Ovary (tissue), 9 donors: ENCODE data around the gene TGFBR2. TPM values are rescaled to one million over a fixed set of nuclear protein-coding genes. Genes with fewer than 3 reads are reported as not detected.

Experiments used
- DNase-seq, 5 donors: peaks; one replicate each; pipeline ENCODE4 v3.0.0-alpha.2; 2019 to 2020
- H3K27ac ChIP-seq, 2 donors: fragments of 200-600 bp; one replicate each; pipeline versions ENCODE4 v1.5.1 to v1.8.0; 2019 to 2022
- H3K27me3 ChIP-seq: fragments of 200-600 bp; one replicate; pipeline ENCODE4 v1.8.0; 2022
- H3K36me3 ChIP-seq: fragments of 200-600 bp; sonication (generic); one replicate; pipeline ENCODE4 v1.5.1; 2019
- H3K4me1 ChIP-seq: one replicate; pipeline ENCODE4 v1.8.1; 2013; ENCODE audit warnings: mild to moderate bottlenecking, moderate library complexity; ENCODE audit not compliant: insufficient read depth
- H3K4me3 ChIP-seq: fragments of 200-600 bp; sonication (generic); one replicate; pipeline ENCODE4 v1.5.1; 2017
- H3K9me3 ChIP-seq, 2 donors: fragments of 200-600 bp in 1 of 2; sonication (generic) in 1 of 2; one replicate each; pipeline versions ENCODE4 v1.5.1 to v1.8.1; 2013 to 2019; ENCODE audit warnings: mild to moderate bottlenecking in 1 of 2, moderate library complexity in 1 of 2
- EP300 ChIP-seq: sonication (generic); formaldehyde crosslinking; IDR thresholded peaks from one replicate; pipeline ENCODE4 v1.6.1; 2017; ENCODE audit warnings: antibody characterized with exemption
- POLR2A ChIP-seq: fragments of 450-650 bp; IDR thresholded peaks from one replicate; pipeline ENCODE4 v1.6.1; 2017; ENCODE audit warnings: antibody characterized with exemption, mild to moderate bottlenecking, moderate library complexity
- WGBS, 3 donors: extraction: QIAGEN DNeasy Blood & Tissue Kit in 1 of 3; methylation state at CpG; one replicate each; pipeline versions ENCODE4 v1.1.5 to v1.1.7; 2013 to 2017; 5-methylcytosine and 5-hydroxymethylcytosine counted together
- intact Hi-C, 4 donors: fragments of 100-400 bp; cut with DNase I; formaldehyde crosslinking; loops; one replicate each; pipeline versions ENCODE4 v1.11.0 to v1.15.1; 2022 to 2023
- polyA plus RNA-seq, 2 donors: library from polyadenylated mRNA; stranded (reverse); fragments of 200-250 nt in 1 of 2; fragments of 350-450 nt in 1 of 2; fragmentation: Illumina TruSeq in 1 of 2; extraction: RNeasy Lipid Tissue Mini Kit (QIAGEN cat#74804) in 1 of 2; gene quantifications; one replicate each; pipeline ENCODE4 v1.2.3, GENCODE V29; 2013 to 2014
- total RNA-seq, 7 donors: library from RNA; depleted of rRNA in 2 of 7; stranded (reverse); fragments of >200 nt in 2 of 7; fragmentation: NEBNext Ultra II Directional in 3 of 7; extraction: Animal tissue kit (Norgen Biotek cat#: 25700) in 3 of 7; gene quantifications; one replicate each; pipeline versions ENCODE4 v1.1.0 to v1.2.4, GENCODE V29; 2016 to 2023
- TF ChIP-seq, protein P1 (sequence below), 3 donors: fragments of 450-650 bp in 2 of 3; fragments of 200-600 bp in 1 of 3; IDR thresholded peaks; one replicate each; pipeline versions ENCODE4 v1.5.1 to v1.8.0; 2016 to 2022; ENCODE audit warnings: antibody characterized with exemption in 3 of 3, mild to moderate bottlenecking in 1 of 3
- donor health status: DM: no; HTN: no; CAD: no; lungs with moderate emphysema.
- donor health status: DM: no; HTN: no; CAD: no.
- donor health status: Bipolar disorder and iron deficiency.
- donor health status: DM: yes; HTN: yes; CAD: no.
- donor health status: DM: no; HTN: no; CAD: no.
- donor health status: DM: yes; HTN: yes; CAD: no.

The TGFBR2 gene
- total and polyA plus RNA-seq, 9 donors = 26.8 to 158 (median 53.8) TPM

DNA sequence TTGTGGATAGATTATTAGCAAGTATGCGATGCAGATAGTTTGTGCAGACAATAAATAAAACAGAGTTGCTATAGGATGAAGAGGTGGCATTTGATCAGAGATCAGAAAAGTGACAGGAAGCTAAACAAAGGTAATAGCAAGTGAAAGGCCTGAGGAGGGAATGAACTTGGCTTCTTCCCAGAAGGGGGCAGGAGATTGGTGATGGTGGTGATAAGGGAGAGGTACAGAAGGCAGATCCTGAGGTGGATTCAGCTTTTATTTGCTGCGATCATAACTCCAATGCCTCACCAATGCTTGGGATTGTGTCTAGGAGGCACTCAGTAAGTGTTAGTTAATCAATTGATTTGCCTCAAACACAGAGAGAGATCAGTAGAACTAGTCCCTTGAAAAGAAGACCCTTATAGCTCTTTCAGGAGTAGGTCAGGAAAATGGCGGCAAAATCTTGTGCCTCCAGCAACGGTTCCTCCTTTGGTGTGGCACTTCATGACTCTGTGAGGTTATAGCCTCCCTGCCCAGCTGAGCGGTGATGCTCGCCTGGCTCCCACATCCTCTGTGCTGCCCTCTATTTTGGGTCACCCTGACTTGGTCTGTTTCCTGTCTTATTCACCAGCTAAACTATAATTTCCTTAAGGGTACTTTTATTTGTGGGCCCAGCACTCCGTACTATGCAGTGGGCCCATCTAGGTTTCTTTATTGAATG is 37.5 kb downstream of the TGFBR2 start:
- Histone ChIP-seq H3K9me3 (no peaks in the 10 kb centered on the region), H3K27me3 (no peaks in the 10 kb centered on the region), H3K27ac (no peak overlapping the region), H3K4me1 (peaks cover 5% of the 10 kb centered on the region), H3K36me3 (no peaks in the 10 kb centered on the region), H3K4me3 (no peak overlapping the region)
- no peak for TF ChIP-seq POLR2A
- TF ChIP-seq, protein P1, sequence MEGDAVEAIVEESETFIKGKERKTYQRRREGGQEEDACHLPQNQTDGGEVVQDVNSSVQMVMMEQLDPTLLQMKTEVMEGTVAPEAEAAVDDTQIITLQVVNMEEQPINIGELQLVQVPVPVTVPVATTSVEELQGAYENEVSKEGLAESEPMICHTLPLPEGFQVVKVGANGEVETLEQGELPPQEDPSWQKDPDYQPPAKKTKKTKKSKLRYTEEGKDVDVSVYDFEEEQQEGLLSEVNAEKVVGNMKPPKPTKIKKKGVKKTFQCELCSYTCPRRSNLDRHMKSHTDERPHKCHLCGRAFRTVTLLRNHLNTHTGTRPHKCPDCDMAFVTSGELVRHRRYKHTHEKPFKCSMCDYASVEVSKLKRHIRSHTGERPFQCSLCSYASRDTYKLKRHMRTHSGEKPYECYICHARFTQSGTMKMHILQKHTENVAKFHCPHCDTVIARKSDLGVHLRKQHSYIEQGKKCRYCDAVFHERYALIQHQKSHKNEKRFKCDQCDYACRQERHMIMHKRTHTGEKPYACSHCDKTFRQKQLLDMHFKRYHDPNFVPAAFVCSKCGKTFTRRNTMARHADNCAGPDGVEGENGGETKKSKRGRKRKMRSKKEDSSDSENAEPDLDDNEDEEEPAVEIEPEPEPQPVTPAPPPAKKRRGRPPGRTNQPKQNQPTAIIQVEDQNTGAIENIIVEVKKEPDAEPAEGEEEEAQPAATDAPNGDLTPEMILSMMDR (IDR thresholded peaks at IDR 0.05) = no peak
- TF ChIP-seq EP300 = no peak
- DNase-seq = no peak
- intact Hi-C loops = no loop called here
- WGBS, 3 donors = 94 to 96% (median 95%) methylated on average over 7 of the region's 7 CpGs

DNA sequence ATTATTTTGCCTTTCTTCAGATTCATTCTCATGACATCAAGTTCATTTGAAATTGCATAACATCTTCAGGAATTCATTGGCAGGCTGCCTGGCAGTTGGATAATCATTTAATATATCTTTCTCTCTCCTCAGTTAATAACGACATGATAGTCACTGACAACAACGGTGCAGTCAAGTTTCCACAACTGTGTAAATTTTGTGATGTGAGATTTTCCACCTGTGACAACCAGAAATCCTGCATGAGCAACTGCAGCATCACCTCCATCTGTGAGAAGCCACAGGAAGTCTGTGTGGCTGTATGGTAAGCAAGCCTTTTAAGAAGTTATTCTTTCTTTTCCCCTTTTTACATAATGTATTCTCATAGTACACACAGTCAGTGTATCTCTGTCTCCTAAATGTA is 38.2 kb downstream of the TGFBR2 start:
- DNase-seq = peak in 2 of 5 donors; percentile 31 to 49
- H3K4me3 ChIP-seq = no peak overlapping the region
- 7 to 9% (median 8%) methylated on average over 2 of the region's 2 CpGs for WGBS, 3 donors
- TF ChIP-seq POLR2A (no peak), EP300 (no peak)
- TF ChIP-seq, protein P1 (IDR thresholded peaks at IDR 0.05) = no peak
- H3K27ac ChIP-seq = no peak overlapping the region
- H3K27me3 ChIP-seq = no peaks in the 10 kb centered on the region
- intact Hi-C loops = no loop called here
- H3K9me3 ChIP-seq = no peaks in the 10 kb centered on the region
- H3K4me1 ChIP-seq = peaks cover 5% of the 10 kb centered on the region
- no peaks in the 10 kb centered on the region for H3K36me3 ChIP-seq

DNA sequence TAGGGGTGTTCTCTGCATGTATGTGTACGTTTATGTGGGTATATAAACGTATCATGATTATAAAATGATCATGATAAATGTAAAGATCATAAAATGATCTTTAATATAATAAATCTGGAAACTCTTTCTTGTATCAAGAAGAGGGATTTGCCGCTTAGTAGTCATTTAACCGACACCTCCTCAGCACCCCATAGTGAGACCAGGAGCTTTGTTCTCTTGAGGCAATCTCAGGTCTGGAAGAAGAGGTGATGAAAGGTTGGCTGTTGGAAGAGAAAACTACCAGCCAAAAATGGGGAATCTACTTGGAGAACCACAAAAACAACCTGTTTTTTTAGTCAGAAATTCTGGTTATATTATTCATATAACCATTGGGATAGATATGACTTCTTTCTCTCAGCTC is 38.7 kb downstream of the TGFBR2 start:
- Histone ChIP-seq H3K27ac (no peak overlapping the region), H3K4me1 (peaks cover 5% of the 10 kb centered on the region), H3K36me3 (no peaks in the 10 kb centered on the region), H3K4me3 (no peak overlapping the region), H3K27me3 (no peaks in the 10 kb centered on the region), H3K9me3 (no peaks in the 10 kb centered on the region)
- intact Hi-C loops = no loop called here
- DNase-seq = no peak
- TF ChIP-seq EP300 (no peak), POLR2A (no peak)
- TF ChIP-seq, protein P1 (IDR thresholded peaks at IDR 0.05) = no peak
- WGBS, 3 donors = 81 to 87% (median 84%) methylated on average over 4 of the region's 4 CpGs

DNA sequence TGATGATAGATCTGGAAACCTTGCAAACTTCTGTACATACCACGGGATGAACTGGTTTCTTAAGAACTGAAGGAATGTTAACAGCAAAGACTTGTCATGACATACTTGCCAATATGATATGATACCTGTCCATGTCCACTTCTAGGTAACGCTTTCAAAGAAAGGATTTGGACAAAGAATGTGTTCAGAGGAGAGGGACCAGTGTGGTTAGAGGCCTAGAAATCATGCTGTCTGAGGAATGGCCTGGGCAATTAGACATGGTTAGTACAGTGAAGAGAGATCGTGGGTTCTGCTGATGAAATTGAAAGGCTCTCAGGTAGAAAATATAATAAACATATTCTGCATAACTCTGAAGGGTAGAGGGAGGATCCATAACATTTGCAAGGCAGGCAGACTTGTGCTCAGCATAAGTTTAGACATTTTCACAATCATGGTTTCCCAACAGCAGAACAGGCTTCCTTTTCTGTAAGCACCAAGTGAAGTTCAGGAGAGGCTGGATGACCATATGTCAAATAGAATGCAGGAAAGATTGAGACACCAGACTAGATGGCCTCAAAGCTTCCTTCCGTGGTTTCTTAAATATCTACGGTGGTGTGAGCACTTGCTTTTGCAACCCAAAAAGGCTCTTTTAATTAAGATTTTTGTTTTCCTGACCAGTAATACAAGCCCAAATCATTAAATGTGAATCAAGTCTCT is 39.9 kb downstream of the TGFBR2 start:
- no peak overlapping the region for H3K4me3 ChIP-seq
- no peak for DNase-seq
- WGBS, 3 donors = 88 to 92% (median 90%) methylated on average over 5 of the region's 5 CpGs
- TF ChIP-seq POLR2A (no peak), EP300 (no peak)
- TF ChIP-seq, protein P1 (IDR thresholded peaks at IDR 0.05) = no peak
- H3K27me3 ChIP-seq = no peaks in the 10 kb centered on the region
- no peak overlapping the region for H3K27ac ChIP-seq
- intact Hi-C loops = no loop called here
- no peaks in the 10 kb centered on the region for H3K9me3 ChIP-seq
- H3K4me1 ChIP-seq = peaks cover 4% of the 10 kb centered on the region
- H3K36me3 ChIP-seq = no peaks in the 10 kb centered on the region
